IPS DF 6.9 (cell line): ENCODE data around the gene KRTAP6-3.

Source experiments
- DNase-seq: peaks from one replicate; pipeline ENCODE4 v3.0.0-alpha.2; 2013; ENCODE audit warnings: low read depth, low spot score
- H3K27ac ChIP-seq: one replicate; pipeline ENCODE4 v1.5.1; 2013; ENCODE audit warnings: low read length, control low read depth
- H3K27me3 ChIP-seq: 2 replicates; pipeline ENCODE4 v1.6.1; 2013; ENCODE audit warnings: mild to moderate bottlenecking, low read length; ENCODE audit not compliant: control insufficient read depth, insufficient read depth
- H3K36me3 ChIP-seq: 2 replicates; pipeline ENCODE4 v1.6.1; 2013; ENCODE audit warnings: low read length; ENCODE audit not compliant: control insufficient read depth, insufficient read depth
- H3K4me1 ChIP-seq: 2 replicates; pipeline ENCODE4 v1.6.1; 2013; ENCODE audit warnings: low read length; ENCODE audit not compliant: control insufficient read depth, insufficient read depth
- H3K4me3 ChIP-seq: 2 replicates; pipeline ENCODE4 v1.5.1; 2013; ENCODE audit warnings: mild to moderate bottlenecking, low read length
- H3K9me3 ChIP-seq: 2 replicates; pipeline ENCODE4 v1.6.1; 2013; ENCODE audit warnings: low read length, inconsistent platforms; ENCODE audit not compliant: control insufficient read depth, insufficient read depth
- WGBS: extraction: QIAGEN DNeasy Blood & Tissue Kit; methylation state at CpG from one replicate; pipeline ENCODE4 v1.1.7; 2013; ENCODE audit warnings: mixed read lengths, missing lambda C conversion rate; ENCODE audit not compliant: insufficient read length, insufficient coverage; 5-methylcytosine and 5-hydroxymethylcytosine counted together

The KRTAP6-3 gene

DNA sequence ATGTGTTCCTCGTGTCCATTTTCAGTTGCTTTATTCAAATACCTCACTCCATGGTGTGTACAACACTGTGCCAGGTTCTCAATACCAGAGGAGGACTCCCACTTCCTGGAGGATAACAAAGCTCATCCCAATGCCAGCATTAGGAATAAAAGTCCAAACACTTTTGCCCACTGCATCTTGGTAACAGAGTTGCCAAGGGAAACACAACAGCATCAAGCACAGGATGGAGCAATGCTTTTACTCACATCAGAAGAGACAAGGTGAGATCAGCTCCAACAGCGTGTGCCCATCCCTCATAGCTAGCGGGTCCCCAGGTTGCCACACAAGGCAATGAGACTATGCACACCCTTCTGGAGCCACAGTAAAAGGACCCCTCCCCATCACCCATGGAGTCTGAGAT is 31.1 kb downstream of the KRTAP6-3 start:
- DNase-seq = no peak
- peaks cover 10% of the 10 kb centered on the region for H3K9me3 ChIP-seq
- H3K4me1 ChIP-seq = no peaks in the 10 kb centered on the region
- no peaks in the 10 kb centered on the region for H3K36me3 ChIP-seq
- H3K27me3 ChIP-seq = no peaks in the 10 kb centered on the region
- WGBS = no CpG with 5 or more reads among the region's 3 CpGs
- H3K4me3 ChIP-seq = no peak overlapping the region
- no peak overlapping the region for H3K27ac ChIP-seq

DNA sequence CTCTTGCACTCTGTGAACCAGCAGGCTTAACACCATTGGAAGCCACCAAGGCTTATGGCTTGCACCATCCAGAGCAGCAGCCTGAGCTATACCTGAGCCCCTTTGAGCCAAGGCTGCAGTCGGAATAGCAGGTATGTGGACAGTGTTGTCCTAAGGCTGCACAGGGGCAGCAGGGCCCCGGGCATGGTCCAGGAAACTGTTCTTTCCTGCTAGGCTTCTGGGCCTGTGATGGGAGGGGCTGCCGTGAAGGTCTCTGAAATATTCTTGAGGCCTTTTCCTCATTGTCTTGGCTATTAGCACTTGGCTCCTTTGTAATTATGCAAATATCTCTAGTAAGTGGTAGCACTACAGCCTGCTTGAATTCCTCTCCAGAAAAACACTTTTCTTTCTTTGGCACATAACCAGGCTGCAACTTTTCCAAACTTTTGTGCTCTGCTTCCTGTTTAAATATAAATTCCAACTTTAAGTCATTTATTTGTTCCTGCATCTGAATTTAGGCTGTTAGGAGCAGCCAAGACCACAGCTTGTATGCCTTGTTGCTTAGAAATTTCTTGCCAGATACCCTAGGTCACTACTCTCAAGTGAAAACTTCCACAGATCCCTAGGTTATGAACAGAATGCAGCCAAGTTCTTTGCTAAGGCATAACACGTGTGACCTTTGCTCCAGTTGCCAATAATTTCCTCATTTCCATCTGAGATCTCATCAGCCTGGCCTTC is 33.4 kb downstream of the KRTAP6-3 start:
- Histone ChIP-seq H3K36me3 (no peaks in the 10 kb centered on the region), H3K4me1 (no peaks in the 10 kb centered on the region), H3K27ac (no peak overlapping the region), H3K9me3 (peaks cover 10% of the 10 kb centered on the region), H3K4me3 (no peak overlapping the region), H3K27me3 (no peaks in the 10 kb centered on the region)
- DNase-seq = no peak
- no CpG with 5 or more reads among the region's 4 CpGs for WGBS

DNA sequence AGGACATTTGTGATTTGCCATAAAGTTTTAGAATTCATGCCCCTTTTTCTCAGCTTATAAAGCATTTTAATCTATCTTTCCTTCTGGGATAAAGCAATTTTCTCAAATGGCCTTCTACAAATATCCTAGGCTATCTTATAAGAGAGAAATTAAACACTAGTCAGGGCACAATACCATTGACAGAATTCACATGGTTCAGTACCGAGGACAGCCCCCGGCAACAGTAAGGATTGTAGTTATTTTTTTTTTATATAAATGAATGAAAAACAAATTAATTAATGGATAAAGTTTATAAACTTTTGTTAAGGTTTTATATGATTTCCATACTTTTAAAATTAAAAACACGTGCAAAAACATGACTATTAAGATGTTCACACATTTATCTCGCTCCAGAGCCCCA is 35.9 kb downstream of the KRTAP6-3 start:
- H3K4me3 ChIP-seq = no peak overlapping the region
- H3K9me3 ChIP-seq = peaks cover 14% of the 10 kb centered on the region
- H3K27ac ChIP-seq = no peak overlapping the region
- DNase-seq = no peak
- no peaks in the 10 kb centered on the region for H3K4me1 ChIP-seq
- H3K36me3 ChIP-seq = no peaks in the 10 kb centered on the region
- WGBS = no CpG with 5 or more reads among the region's 4 CpGs
- H3K27me3 ChIP-seq = no peaks in the 10 kb centered on the region

DNA sequence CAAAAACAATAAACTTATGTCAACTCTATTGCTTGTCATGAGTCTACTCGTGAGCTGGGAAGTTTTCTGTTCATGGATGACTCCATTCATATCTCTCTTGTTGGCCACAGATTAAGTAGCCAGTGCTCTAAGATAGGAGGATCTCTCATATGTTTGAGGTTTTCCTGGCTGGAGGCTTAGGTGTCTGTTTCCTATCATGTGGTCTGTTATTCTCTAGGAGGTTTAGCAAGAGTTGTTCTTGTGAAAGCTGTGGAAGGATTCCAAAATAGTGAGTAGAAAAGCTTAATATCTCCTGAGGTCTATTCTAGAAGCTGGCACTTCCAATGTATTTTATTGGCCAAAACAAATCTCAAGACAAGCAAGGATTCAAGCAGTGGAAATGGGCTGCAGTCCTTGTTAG is 37.0 kb downstream of the KRTAP6-3 start:
- DNase-seq = no peak
- WGBS = no CpG with 5 or more reads among the region's 1 CpG
- Histone ChIP-seq H3K27ac (no peak overlapping the region), H3K36me3 (no peaks in the 10 kb centered on the region), H3K4me1 (no peaks in the 10 kb centered on the region), H3K27me3 (no peaks in the 10 kb centered on the region), H3K4me3 (no peak overlapping the region), H3K9me3 (peaks cover 11% of the 10 kb centered on the region)

DNA sequence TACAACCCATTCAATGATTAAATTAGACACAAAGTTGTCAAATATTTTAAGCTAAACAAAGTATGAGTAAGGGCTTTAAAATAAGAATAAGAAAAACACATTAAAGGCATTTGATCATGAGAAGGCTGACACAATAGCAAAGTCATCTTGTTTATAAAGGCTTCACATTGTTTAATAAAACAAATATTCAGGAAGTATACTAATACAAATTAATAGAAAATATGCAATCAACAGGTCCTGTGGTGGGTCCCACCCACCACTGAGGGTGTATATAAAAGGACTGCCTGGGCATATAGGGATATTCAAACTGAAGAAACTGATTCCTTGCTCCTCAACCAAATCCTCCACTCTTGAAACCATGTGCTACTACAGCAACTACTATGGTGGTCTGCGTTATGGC is 42.7 kb downstream of the KRTAP6-3 start, which contains the start of gene KRTAP20-2:
Gene KRTAP20-2, plus strand, starts transcription at position 301 of the 400 bp plus-strand sequence. Its CDS starts 58 bp downstream, at position 359.
- Histone ChIP-seq H3K4me1 (no peaks in the 10 kb centered on the region; the same call in 1 of the 2 replicates), H3K9me3 (peaks cover 9% of the 10 kb centered on the region), H3K27me3 (no peaks in the 10 kb centered on the region), H3K27ac (no peak within 1 kb of the TSS), H3K4me3 (no peak within 1 kb of the TSS), H3K36me3 (no peaks in the 10 kb centered on the region)
- no peak for DNase-seq
- WGBS = no CpG with 5 or more reads among the region's 1 CpG

DNA sequence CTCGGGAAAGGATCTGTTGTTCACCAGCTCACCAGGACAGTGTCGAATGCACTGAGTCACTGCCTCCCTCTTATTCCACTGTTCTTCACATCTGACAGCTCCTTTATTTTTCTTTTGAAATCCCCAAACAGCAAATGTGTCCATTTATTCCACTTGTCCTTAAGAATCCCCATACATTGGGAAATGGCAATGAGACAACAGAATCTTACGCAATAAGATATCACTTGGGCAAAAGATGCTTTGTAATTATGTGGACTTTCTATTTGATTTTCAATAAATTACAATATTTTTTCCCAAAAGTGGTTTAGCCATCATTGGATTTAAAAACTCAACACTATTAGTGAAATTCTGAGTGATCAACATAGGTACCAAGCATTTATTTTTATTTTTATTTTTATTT is 46.4 kb downstream of the KRTAP6-3 start:
- no peaks in the 10 kb centered on the region for H3K27me3 ChIP-seq
- WGBS = no CpG with 5 or more reads among the region's 3 CpGs
- peaks cover 5% of the 10 kb centered on the region for H3K9me3 ChIP-seq
- no peaks in the 10 kb centered on the region for H3K36me3 ChIP-seq
- no peak overlapping the region for H3K4me3 ChIP-seq
- no peak overlapping the region for H3K27ac ChIP-seq
- H3K4me1 ChIP-seq = no peaks in the 10 kb centered on the region; the same call in 1 of the 2 replicates
- no peak for DNase-seq

DNA sequence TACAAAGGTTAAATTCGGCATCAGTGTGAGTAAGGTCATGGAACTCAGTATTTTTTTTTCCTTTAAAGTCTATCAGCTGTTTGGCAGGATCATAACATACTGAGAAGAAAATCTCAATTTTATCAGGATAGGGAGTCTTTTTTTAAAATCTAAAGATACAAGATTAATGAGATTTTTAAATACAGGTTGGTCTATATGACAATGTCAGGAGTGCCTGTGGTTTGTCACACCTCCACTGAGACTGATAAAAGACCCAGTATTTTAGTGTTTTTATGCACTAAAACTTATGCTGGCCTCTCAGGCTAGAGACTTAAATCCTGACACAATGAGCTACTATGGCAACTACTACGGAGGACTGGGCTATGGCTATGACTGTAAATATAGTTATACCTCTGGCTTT is 50.3 kb downstream of the KRTAP6-3 start, which contains the start of gene KRTAP20-3:
Gene KRTAP20-3, plus strand, starts transcription at position 301 of the 400 bp plus-strand sequence.
- DNase-seq = no peak
- WGBS = no CpG with 5 or more reads among the region's 2 CpGs
- Histone ChIP-seq H3K36me3 (no peaks in the 10 kb centered on the region), H3K9me3 (peaks cover 4% of the 10 kb centered on the region; the same call in 1 of the 2 replicates), H3K4me1 (no peaks in the 10 kb centered on the region), H3K27ac (no peak within 1 kb of the TSS), H3K27me3 (no peaks in the 10 kb centered on the region), H3K4me3 (no peak within 1 kb of the TSS)
